CD4-positive, alpha-beta T cell treated with Interleukin-21 for 1 hour (primary cell): ENCODE results near the gene ENO1.
"Not testable (repeated sequence)": the region's sequence is repeated elsewhere in the genome, so short reads cannot be mapped to it uniquely, and the experiment has no call there.

ENCODE experiments used
- DNase-seq: peaks from one replicate; pipeline ENCODE4 v3.0.0-alpha.2; 2020

The ENO1 gene

DNA sequence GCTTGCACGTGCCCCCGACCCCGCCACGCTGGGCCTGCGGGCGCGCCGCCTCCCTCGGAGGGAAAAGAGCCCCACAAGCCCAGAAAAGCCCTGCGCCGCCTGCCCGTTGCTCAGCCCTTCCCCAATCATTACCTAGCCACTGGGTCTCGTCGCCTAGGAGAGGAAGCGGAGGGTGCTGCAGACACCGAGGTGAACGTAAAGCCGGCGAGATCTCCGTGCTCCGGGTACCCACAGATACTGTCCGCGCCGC is at the start of gene ENO1:
TSS of gene ENO1 (minus strand) at position 239 of the 250 bp plus-strand sequence. CDS start 3,778 bp downstream, outside the sequence.
- DNase-seq, result no peak

DNA sequence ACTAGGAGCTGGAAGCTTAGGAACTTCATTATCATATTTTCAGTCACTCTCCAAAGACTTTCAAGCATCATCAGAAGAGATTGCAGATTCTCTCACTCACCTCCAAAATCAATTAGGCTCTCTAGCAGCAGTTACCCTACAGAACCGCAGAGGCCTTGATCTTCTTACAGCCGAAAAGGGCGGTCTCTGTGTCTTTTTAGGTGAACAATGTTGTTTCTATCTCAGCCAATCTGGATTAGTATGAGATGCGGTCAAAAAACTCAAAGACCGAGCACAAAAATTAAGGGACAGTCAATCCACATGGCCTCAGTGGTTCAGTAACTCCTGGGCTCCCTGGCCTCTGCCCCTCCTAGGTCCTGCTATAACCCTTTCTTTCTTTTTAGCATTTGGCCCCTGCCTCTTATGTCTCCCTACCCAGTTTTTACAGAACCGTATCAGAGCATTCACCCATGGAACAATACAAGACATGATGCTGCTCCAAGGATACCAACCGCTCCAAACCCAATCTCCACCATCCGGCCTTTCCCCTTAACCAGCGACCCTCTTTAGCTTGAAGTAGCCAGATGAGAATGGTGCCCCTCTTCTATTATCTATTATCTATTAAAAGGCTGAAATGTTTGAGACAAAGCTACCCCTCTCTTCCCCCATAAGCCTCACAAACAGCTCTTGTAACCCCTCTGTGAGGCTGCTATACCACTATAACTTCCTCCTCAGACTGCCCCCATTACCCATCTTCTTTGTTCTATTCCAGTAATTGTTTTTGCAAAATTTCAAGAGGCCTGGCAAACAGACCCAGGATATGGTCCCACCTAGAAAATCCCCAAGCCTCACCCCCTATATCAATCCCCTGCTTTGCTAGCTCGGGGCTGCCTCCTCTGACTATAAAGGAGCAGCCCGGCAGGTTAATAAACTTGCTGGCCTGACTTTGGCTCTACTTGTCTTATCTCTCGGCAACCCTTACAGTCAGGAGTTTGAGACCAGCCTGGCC is 48.5 kb upstream of the ENO1 start:
- peak; percentile 63 for DNase-seq

DNA sequence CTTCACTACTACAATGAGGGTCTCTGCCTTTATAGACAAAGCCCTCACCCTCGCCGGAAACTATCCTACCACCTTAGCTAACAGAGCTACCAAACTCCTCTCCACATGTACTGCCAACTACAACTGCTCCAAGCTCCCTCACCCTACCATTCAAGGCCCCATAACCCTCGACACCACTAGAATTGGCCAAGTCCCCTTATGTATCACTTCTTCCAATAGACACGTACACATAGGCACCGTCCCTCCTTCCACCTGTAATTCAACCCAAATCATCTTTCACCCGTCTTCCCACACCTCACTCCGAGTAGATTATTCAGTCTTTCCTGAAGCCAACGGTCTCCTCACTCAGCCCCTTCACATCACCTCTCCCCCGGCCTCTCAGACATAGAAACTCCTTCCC is 47.5 kb upstream of the ENO1 start:
- no peak for DNase-seq

DNA sequence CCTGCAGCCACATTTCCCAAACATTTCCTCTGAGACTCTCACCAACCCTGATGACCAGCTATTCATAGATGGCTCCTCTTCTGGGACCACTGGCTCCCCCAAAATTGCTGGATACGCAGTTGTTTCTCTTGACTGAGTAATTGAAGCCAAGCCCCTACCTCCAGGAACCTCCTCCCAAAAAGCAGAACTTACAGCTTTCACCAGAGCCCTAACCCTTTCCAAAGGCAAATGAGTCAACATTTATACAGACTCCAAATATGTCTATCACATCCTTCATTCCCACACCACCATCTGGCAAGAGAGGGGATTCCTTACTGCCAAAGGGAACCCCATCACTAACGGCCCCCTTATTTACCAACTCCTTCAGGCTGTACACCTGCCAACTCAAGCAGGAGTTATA is 46.9 kb upstream of the ENO1 start:
- DNase-seq, result no peak

DNA sequence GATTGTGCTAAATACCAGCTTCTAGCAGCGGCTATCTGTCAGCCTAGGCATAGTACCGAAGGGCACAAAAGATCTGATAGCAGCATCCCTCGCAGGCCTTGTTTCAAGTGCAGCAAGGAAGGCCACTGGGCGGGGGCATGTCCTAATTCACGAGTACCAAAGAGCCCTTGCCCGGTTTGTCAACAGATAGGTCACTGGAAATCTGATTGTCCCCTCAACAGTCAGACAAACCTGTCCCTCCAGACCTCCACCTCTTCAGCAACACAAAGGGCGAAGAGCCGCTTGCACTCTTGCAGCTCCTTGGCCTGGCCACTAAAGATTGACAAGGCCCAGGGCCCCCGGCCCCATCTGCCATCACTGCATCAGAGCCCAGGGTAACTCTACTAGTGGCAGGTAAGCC is 44.5 kb upstream of the ENO1 start:
- DNase-seq, result no peak

DNA sequence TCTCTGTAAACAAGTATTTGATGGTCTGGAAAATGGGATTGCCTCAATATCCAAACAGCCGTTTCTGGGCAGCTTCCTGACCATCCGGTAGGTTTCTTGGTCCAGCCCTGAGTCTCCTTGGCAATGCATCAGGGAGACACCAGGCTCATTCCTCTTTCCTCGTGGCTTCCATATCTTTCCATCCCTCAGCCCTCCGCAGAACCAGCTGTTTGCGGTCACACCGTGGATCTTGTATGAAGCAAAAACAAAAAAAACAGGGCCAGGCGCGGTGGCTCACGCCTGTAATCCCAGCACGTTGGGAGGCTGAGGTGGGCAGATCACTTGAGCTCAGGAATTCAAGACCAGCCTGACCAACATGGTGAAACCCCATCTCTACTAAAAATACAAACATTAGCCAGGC is 39.0 kb upstream of the ENO1 start:
- not testable (repeated sequence) for DNase-seq

DNA sequence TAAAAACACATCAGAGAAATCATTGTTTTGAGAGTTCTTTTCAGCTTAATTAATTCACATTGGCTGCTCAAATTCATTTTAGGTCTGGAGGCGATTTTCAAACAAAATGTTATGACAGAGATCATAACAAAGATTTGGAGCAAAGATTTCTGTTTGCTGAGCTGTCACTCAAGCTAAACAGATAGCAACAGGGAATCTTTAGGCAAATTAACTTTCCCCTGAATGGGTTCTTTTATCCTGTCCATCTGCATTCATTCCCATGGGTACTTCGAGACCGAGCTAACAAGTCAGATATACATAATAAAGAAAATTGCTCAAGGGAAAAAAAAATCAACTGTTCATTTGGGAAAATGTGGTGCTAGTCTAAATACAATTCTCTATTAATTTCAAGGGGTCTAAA is 37.0 kb upstream of the ENO1 start:
- no peak for DNase-seq

DNA sequence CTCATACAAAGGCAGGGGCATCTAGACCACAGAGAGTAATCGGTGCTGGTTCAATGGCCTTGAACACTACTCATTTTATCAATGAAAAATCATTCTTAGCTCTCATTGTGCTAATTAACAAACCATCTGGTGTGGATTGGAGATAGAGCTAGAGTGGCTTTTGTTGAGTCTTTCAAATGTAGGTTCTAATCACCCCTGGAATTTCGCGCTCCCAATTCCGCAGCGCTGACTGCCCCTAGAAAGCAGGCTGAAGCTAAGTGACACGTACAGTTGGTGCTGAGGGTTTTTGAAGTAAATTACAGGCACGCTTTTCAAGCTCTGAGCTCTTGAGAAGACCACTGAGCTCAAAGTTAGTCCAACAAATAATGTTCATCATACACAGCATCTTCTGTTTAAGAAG is 36.0 kb upstream of the ENO1 start:
- DNase-seq, result no peak

DNA sequence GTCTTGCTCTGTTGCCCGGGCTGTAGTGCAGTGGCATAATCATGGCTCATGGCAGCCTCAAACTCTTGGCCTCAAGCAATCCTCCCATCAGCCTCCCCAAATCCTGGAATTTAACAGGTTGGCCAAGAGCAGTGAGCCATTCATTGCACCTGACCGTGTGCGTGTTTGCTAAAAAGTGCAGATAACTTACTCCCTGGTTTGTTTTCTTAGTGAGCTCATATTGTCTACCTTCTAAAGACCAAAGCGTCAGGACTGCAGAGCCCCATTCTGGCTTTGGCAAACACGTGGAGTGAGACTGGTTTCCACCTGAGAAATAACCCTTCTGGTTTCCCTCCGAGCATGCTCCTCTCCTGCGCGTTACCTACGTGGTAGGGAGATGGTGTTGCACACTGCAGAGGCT is 35.0 kb upstream of the ENO1 start:
- DNase-seq, result no peak

DNA sequence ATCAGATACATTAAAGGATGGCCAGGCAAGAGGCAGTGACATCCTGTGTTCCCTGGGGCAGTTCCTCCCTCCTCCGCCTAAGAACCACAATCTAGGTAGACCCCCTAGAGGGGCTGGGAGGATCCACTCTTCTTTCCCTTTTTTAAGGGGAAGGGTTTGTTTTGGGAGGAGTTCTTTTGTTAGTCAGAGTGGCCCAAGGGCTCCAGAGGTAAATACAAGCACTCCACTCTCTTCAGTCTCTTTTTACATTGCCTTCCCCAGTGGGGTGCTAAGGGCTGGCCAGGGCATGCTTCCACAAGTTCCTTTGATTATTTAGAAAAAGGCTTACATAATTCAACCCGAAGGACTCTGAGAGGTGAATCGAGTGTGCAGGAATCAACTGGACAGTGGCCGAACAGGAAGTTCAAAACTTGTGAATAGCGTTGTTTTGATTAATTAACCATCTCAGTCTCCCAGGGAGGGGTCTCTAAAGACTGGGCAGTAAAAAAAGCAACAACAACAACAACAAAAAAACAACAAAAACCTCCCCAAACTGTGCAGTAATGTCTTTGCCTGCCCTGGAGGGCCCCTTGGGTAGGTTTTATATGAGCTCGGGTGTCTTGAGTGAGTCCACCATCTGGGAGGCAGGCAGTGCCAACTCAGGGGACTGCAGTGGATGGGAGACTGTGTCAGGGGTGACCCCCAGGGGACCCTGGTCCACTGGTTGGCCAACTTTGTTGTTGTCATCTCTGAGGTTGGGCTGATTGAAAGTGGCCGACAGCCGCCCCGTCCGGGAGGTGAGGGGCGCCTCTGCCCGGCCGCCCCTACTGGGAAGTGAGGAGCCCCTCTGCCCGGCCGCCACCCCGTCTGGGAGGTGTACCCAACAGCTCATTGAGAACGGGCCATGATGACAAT is 33.2 kb upstream of the ENO1 start:
- no peak for DNase-seq

DNA sequence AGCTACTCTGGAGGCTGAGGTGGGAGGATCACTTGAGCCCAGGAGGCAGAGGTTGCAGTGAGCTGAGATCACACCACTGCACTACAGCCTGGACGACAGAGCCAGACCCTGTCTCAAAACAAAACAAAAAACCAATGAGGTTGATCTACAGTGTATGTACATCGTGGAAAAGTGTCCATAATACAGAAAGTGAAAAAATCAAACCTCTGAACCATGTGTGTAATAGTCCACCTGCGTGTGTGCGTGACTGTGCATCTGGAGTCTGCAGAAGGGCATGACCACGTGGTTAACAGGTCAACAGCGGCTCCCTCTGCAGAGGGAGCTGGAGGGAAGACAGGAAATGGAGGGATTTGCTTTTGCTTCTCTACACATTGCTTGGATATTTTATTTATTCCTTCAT is 32.4 kb upstream of the ENO1 start:
- DNase-seq, result no peak

DNA sequence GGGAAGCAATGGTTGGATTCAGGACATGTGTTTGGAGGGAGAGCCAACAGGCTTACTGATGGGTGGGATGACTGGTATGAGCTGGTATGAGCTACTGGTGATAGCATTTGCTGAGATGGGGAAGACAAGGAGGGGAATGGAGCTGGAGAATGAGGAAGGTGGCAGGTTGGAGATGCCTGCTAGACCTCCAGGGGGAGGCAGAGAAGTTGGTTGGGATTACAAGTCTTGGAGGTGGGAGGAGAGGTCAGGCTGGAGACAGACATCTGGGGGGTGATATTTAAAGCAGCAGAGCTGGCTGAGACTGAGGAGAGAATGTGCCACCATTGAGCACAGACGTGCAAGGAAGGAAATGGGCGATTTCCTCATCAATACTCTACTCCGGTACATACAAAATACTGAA is 31.8 kb upstream of the ENO1 start:
- DNase-seq, result no peak

DNA sequence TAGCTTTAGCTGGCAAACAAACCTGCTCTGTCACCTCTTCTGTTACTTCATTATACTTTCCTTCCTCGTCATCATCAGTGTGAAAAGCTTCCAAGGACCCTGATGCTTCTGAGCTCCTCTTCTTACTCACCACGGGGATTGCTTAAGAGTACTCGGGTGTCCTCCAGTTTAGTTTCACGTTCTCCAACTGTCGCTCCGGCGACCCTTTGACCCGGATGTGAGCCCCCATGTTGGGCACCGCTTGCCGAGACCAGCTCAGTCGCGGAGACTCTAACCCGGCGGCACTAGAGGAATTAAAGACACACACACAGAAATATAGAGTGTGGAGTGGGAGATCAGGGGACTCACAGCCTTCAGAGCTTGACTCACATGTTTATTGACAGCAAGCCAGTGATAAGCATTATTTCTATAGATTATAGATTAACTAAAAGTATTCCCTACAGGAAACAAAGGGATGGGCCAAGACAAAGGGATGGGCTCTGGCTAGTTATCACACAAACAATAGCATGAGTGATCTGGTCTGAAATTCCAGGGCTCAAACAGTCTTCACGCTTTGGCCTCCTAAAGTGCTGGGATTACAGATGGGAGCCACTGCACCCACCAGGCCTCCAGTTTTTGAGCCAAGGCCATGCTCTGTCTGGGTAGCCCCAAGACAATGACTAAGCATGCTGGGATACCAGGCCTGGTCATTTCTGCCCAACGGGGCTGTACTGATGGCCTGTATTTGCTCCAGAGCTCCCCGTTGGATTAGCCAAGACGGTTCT is 30.1 kb upstream of the ENO1 start:
- no peak for DNase-seq

DNA sequence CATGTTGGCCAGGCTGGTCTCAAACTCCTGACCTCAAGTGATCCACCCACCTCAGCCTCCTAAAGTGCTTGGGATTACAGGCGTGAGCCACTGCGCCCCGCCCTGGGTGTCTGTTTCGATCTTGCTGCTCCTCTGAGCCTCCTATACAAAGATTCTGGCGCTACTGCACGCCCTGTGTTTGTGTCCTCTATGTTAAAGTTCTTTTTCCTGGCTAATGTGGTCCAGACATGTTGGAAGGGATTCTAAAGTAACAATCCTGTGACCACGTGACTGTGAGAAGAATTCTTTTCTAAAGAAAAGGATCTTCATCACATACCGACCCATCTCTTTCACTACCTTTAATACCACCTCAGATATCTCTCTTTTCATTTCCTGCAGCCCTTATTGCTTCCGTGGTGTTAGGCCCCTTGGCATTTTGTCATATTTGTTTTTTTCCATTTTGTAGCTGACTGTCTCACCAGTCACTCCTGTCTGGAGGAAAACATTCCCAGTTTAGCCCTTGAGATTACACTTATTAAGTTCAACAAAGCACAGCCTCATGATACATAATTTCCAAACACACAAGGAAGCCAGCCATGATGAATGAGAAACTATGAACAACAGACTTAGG is 27.2 kb upstream of the ENO1 start:
- no peak for DNase-seq

DNA sequence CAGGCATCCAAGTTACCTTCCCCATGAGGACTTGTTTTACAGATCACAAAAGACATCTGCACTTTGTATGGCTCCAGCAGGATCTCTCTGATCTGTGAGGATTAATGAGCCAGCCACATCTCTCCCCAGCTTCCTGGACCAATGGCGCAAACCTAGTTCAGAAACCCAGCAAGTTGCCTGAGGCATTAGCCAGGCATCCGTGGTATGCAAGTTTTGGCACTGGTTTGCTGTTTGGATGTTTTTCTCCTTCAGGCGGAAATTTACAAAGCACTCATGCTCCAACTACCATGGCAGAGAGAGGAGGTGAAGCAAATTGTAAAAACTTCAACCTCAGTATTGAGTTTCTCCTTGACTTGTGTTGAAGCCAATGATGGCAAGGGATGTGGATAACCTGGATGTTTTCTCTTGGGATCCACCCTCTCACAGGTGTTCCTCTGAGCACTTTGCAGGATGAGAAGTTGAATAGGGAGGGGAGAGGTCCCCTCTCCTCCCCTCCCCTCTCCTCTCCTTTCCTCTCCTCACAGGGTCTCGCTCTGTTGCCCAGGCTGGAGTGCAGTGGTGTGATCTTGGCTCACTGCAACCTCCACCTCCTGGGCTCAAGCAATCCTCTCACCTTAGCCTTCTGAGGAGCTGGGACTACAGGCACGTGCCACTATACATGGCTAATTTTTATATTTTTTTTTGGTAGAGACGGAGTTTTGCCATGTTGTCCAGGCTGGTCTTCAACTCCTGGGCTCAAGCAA is 25.6 kb upstream of the ENO1 start:
- no peak for DNase-seq

DNA sequence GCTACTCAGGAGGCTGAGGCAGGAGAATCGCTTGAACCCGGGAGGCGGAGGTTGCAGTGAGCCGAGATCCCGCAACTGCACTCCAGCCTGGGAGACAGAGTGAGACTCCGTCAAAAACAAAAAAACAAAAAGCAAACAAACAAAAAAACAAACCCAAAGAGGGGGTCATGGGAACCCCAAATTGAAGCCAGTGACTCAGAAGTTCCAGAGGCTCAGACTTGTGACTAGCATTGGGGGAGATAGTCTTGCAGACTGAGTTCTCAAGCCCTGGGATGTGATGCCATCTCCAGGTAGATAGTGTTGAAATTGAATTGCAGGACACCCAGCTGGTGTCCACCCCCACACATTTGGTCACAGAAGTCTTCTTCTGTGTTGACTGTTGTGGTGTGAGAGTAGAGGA is 24.9 kb upstream of the ENO1 start:
- DNase-seq, result no peak

DNA sequence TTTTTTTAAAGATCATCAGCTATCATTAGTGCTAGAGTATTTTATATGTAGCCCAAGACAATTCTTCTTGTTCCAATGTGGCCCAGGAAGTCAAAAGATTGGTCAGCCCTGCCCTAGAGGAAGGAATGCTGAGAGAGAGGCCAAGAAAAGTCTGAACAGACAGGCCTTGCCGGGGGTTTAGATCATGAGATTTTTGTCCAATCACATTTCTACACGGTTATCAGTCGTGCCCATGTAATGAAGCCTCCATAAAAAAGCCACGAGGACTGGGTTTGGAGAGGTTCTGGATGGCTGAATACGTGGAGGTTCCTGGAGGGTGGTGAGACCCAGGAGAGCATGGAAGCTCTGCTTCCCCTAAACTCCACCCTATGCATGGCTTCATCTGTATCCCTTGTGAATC is 24.3 kb upstream of the ENO1 start:
- no peak for DNase-seq

DNA sequence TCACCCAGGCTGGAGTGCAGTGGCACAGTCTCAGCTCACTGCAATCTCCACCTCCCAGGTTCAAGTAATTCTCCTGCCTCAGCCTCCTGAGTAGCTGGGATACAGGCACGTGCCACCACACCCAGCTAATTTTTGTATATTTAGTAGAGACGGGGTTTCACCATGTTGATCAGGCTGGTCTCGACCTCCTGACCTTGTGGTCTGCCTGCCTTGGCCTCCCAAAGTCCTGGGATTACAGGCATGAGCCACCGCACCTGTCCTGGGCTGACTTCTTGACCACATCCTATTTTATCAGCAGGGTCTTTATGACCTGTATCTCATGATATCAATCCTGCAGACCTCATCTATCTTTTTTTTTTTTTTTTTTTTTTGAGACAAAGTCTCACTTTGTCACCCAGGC is 22.2 kb upstream of the ENO1 start:
- not testable (repeated sequence) for DNase-seq

DNA sequence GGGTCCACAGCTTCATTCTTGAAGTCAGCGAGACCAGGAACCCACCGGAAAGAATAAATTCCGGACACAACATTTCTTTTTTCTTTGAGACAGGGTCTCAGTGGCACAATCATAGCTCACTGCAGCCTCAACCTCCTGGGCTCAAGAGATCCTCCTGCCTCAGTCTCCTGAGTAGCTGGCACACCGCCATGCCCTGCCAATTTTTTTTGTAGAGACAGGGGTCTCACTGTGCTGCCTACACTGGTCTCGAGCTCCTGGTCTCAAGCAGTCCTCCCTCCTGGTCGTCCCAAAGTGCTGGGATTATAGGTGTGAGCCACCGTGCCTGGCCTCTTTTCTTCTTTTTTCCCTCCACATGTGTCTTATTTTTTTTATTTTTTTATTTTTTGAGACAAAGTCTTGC is 20.6 kb upstream of the ENO1 start:
- DNase-seq, result no peak

DNA sequence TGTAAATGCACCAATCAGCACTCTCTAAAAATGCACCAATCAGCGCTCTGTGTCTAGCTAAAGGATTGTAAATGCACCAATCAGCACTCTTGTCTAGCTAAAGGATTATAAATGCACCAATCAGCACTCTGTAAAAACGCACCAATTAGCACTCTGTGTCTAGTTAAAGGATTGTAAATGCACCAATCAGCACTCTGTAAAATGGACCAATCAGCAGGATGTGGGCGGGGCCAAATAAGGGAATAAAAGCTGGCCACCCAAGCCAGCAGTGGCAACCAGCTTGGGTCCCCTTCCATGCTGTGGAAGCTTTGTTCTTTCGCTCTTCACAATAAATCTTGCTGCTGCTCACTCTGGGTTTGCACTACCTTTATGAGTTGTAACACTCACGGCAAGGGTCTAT is 19.9 kb upstream of the ENO1 start:
- not testable (repeated sequence) for DNase-seq

DNA sequence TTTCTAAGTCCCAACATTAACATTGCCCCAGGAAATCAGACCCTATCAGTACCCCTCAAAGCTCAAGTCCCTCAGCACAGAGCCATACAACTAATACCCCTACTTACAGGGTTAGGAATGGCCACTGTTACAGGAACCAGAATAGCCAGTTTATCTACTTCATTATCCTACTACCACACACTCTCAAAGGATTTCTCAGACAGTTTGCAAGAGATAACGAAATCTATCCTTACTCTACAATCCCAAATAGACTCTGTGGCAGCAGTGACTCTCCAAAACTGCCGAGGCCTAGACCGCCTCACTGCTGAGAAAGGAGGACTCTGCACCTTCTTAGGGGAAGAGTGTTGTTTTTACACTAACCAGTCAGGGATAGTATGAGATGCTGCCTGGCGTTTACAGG is 19.0 kb upstream of the ENO1 start:
- DNase-seq, result not testable (repeated sequence)

DNA sequence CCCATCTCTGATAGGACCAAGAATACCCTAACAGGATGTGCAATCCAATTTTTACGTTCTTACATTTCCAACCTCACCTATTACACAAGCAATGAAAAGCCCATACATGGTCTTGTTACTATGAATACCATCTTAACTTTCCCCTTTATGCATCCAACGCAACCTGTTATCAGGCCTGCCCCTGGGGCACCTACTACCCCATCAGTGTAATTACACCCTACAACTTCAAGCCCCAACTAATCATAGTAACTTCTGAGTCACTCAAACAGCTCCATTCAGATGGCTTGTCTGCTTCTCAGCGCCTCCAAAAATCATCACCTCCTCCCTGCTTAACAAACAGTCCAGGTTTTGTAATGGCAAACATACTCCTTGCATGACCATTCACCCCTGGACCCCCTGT is 18.3 kb upstream of the ENO1 start:
- not testable (repeated sequence) for DNase-seq
